ENCODE measurements around the gene NECAB3. TPM values are rescaled to one million over a fixed set of nuclear protein-coding genes. Genes with fewer than 3 reads are reported as not detected.

The NECAB3 gene
- total RNA-seq, 4 donors from 2014 or later = 34.1 to 43.4 (median 39.9) TPM

GRCh38 chr20:33627577-33628216 is 46.5 kb downstream of the NECAB3 start:
- no peak for DNase-seq (ENCODE audit: extremely low spot score)
- no peaks in the 10 kb centered on the region for H3K9me3 ChIP-seq
- 97% methylated on average over 4 of the region's 4 CpGs for WGBS
- no peak overlapping the region for H3K4me3 ChIP-seq
- H3K4me1 ChIP-seq = no peaks in the 10 kb centered on the region
- intact Hi-C loops (cut with DNase I) = no loop called here
- peaks cover 23 to 95% (median 85%) of the 10 kb centered on the region in 4 donors for H3K36me3 ChIP-seq
- TF ChIP-seq POLR2A (IDR thresholded peaks at IDR 0.05; ENCODE audit: low read depth) (no peak), EP300 (IDR thresholded peaks at IDR 0.05) (no peak), POLR2AphosphoS5 (IDR thresholded peaks at IDR 0.05) (no peak), CTCF (IDR thresholded peaks at IDR 0.05) (no peak)
- H3K27me3 ChIP-seq = no peaks in the 10 kb centered on the region
- no peak overlapping the region for H3K27ac ChIP-seq (replicated peaks in 1 of 4)

DNA sequence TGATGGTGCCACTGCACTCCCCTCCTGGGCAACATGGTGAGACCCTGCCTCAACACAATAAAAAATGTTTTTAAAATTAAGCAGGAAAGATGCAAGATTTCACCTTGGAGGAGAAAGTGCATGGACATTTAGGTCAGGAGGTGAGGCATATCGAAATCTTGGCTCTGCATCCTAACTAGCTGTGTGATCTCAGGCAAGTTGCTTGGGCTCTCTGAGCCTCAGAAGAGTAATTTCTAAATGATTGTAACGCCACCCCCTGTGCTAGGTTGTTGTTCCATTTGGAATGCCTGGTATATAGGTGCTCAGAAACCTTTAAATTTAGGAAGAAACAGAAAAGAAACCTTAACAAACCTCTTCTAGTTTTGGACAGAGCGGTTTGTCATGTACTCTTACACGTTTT is 48.0 kb downstream of the NECAB3 start:
- Histone ChIP-seq H3K9me3 (no peaks in the 10 kb centered on the region), H3K36me3 (peaks cover 15 to 83% (median 76%) of the 10 kb centered on the region in 4 donors), H3K27ac (replicated peaks in 1 of 4) (no peak overlapping the region), H3K4me1 (peaks cover 0 to 5% (median 0%) of the 10 kb centered on the region in 4 donors), H3K4me3 (no peak overlapping the region), H3K27me3 (no peaks in the 10 kb centered on the region)
- intact Hi-C loops (cut with DNase I) = no loop called here
- no peak for DNase-seq (ENCODE audit: extremely low spot score)
- TF ChIP-seq EP300 (IDR thresholded peaks at IDR 0.05) (no peak), CTCF (IDR thresholded peaks at IDR 0.05) (no peak), POLR2A (IDR thresholded peaks at IDR 0.05; ENCODE audit: low read depth) (no peak), POLR2AphosphoS5 (IDR thresholded peaks at IDR 0.05) (no peak)
- 93% methylated on average over 4 of the region's 4 CpGs for WGBS

DNA sequence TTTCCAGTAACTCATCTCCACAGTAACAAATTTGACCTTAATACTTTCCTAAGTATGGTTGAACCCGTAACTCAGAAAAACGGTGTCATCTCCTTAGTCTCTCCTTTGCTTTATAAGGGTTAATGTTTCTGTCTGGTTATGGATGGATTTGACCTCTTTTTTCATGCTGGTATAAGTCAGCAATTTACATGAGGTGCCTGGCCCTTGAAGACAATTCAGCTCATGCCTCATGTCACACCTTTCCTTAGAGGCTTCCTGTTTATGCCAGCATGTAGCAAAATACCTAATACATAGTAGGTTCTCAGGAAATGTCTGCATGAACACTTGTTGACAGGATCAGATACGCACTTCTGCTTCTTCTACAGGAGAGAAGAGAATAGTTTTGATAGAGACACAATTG is 49.8 kb downstream of the NECAB3 start:
- TF ChIP-seq POLR2AphosphoS5 (IDR thresholded peaks at IDR 0.05) (no peak), CTCF (IDR thresholded peaks at IDR 0.05) (no peak), POLR2A (IDR thresholded peaks at IDR 0.05; ENCODE audit: low read depth) (no peak), EP300 (IDR thresholded peaks at IDR 0.05) (no peak)
- Histone ChIP-seq H3K4me3 (no peak overlapping the region), H3K36me3 (peaks cover 8 to 76% (median 65%) of the 10 kb centered on the region in 4 donors), H3K27me3 (no peaks in the 10 kb centered on the region), H3K9me3 (no peaks in the 10 kb centered on the region), H3K4me1 (peaks cover 0 to 5% (median 0%) of the 10 kb centered on the region in 4 donors), H3K27ac (replicated peaks in 1 of 4) (no peak overlapping the region)
- WGBS = 88% methylated on average over 3 of the region's 3 CpGs
- DNase-seq (ENCODE audit: extremely low spot score) = no peak
- intact Hi-C loops (cut with DNase I) = no loop called here

- intact Hi-C loops (cut with DNase I) = no loop called here
- H3K4me3 ChIP-seq = no peak overlapping the region
- H3K9me3 ChIP-seq = no peaks in the 10 kb centered on the region
- H3K27ac ChIP-seq (replicated peaks in 1 of 4) = no peak overlapping the region
- H3K27me3 ChIP-seq = no peaks in the 10 kb centered on the region
- peaks cover 0 to 5% (median 0%) of the 10 kb centered on the region in 4 donors for H3K4me1 ChIP-seq
- WGBS = 95% methylated on average over 10 of the region's 10 CpGs
- no peak for DNase-seq (ENCODE audit: extremely low spot score)
- H3K36me3 ChIP-seq = peaks cover 8 to 60% (median 51%) of the 10 kb centered on the region in 4 donors
- TF ChIP-seq EP300 (IDR thresholded peaks at IDR 0.05) = no peak
- no peak for TF ChIP-seq CTCF (IDR thresholded peaks at IDR 0.05)
- no peak for TF ChIP-seq POLR2A (IDR thresholded peaks at IDR 0.05; ENCODE audit: low read depth)
- TF ChIP-seq POLR2AphosphoS5 (IDR thresholded peaks at IDR 0.05) = no peak
Measured at GRCh38 chr20:33622705-33623365, 51.4 kb downstream of the NECAB3 start.
